CD4-positive, alpha-beta T cell treated with Interleukin-6 for 4 hours (primary cell): ENCODE measurements around the gene PITHD1.
"Not testable (repeated sequence)": the region's sequence is repeated elsewhere in the genome, so short reads cannot be mapped to it uniquely, and the experiment has no call there.

ENCODE experiments used
- DNase-seq: peaks from one replicate; pipeline ENCODE4 v3.0.0-alpha.2; 2020; ENCODE audit warnings: mixed read lengths

The PITHD1 gene

GRCh38 chr1:23777979-23778814 lies at the start of gene PITHD1:
TSS of gene PITHD1 (plus strand) at chr1:23778418. CDS start at chr1:23778516, 98 bp downstream.
- peak; percentile 87 for DNase-seq

GRCh38 chr1:23732363-23733224 lies 45.6 kb upstream of the PITHD1 start:
- no peak for DNase-seq

- not testable (repeated sequence) for DNase-seq
These were observed 44.9 kb upstream of the PITHD1 start for GRCh38 chr1:23733281-23733680.

GRCh38 chr1:23736437-23737134 lies 41.6 kb upstream of the PITHD1 start:
- no peak for DNase-seq

- DNase-seq, result no peak
These were observed 36.6 kb upstream of the PITHD1 start for GRCh38 chr1:23741609-23742008.

- no peak for DNase-seq
These were observed 35.4 kb upstream of the PITHD1 start for GRCh38 chr1:23742670-23743286.

- DNase-seq, result peak; percentile 80
These were observed 34.7 kb upstream of the PITHD1 start, which contains the start of gene ELOA for GRCh38 chr1:23743287-23744152. TSS of gene ELOA (plus strand) at chr1:23743471. CDS start at chr1:23743504, 33 bp downstream.

GRCh38 chr1:23745515-23745914 lies 32.7 kb upstream of the PITHD1 start:
- DNase-seq, result no peak

GRCh38 chr1:23748016-23748415 lies 30.2 kb upstream of the PITHD1 start:
- DNase-seq, result no peak

GRCh38 chr1:23751050-23751814 lies 27.0 kb upstream of the PITHD1 start:
- DNase-seq, result peak; percentile 33

GRCh38 chr1:23751815-23752200 lies 26.4 kb upstream of the PITHD1 start:
- DNase-seq, result no peak

- DNase-seq, result no peak
These were observed 25.3 kb upstream of the PITHD1 start for GRCh38 chr1:23752909-23753308.

GRCh38 chr1:23756676-23757075 lies 21.5 kb upstream of the PITHD1 start:
- no peak for DNase-seq

- DNase-seq, result no peak
These were observed 20.4 kb upstream of the PITHD1 start for GRCh38 chr1:23757812-23758211.

GRCh38 chr1:23759277-23759676 lies 18.9 kb upstream of the PITHD1 start:
- DNase-seq, result no peak

GRCh38 chr1:23763041-23763577 lies 15.1 kb upstream of the PITHD1 start:
- no peak for DNase-seq

GRCh38 chr1:23768733-23769132 lies 9.5 kb upstream of the PITHD1 start:
- DNase-seq, result no peak

GRCh38 chr1:23772049-23772853 lies 6.0 kb upstream of the PITHD1 start:
- peak; percentile 87 for DNase-seq

GRCh38 chr1:23772854-23773242 lies 5.4 kb upstream of the PITHD1 start:
- no peak for DNase-seq
